GM18861 (cell line): ENCODE results near the gene MTFR1L.
A peak's percentile ranks its signal among the peaks of the same experiment; 100 is the strongest.

ENCODE experiments used
- ATAC-seq: cut with Tn5 transposase; IDR thresholded peaks from one replicate; pipeline ENCODE4 v1.9.1; 2021; ENCODE audit not compliant: unreplicated experiment

The MTFR1L gene

DNA sequence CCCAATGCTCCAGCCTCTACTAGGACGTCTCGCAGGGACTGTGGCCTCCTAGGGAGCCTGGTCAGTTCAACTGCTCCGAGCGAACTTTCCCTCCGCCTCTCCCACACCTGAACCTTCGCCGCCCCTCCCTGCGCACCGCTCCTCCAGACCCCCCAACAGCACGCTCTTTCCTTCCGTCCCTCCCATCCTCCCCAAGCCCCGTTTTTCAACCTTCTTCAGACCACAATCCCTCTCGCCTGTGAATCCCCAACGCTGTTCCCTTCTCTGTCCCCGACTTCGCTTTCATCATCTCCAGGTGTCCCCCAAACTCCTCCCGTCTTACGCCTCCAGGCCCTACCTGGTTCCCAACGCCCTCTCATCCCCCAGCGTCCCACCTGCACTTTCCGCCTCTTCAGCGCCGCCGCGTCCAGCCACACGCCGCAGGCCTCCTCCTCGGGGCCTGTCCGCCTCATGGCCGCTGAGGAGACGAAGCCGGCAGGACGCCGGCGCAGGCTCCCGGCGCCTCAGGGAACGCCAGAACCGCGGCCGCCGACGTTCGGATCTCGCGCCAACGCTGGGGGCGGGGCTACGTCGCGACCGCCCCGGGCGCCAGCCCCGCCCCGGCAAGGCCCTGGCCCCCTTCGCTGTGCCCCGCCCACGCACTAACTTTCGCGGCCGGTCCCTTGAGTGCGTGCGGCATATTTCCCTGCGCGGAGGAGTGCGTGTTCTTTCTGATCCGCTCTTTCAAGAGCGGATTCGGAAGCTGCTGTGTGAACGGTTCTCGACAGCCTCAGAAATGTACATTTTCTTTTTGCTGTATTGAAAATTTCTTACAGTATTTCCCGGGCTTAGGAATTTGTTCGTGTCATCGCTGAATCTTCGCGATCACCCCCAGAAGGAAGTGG, 39.4 kb downstream of the MTFR1L start, which contains the start of gene AUNIP:
AUNIP (minus strand) TSS at position 552 of the 884 bp plus-strand sequence; CDS start at position 452, 100 bp downstream.
- peak; percentile 75 for ATAC-seq

DNA sequence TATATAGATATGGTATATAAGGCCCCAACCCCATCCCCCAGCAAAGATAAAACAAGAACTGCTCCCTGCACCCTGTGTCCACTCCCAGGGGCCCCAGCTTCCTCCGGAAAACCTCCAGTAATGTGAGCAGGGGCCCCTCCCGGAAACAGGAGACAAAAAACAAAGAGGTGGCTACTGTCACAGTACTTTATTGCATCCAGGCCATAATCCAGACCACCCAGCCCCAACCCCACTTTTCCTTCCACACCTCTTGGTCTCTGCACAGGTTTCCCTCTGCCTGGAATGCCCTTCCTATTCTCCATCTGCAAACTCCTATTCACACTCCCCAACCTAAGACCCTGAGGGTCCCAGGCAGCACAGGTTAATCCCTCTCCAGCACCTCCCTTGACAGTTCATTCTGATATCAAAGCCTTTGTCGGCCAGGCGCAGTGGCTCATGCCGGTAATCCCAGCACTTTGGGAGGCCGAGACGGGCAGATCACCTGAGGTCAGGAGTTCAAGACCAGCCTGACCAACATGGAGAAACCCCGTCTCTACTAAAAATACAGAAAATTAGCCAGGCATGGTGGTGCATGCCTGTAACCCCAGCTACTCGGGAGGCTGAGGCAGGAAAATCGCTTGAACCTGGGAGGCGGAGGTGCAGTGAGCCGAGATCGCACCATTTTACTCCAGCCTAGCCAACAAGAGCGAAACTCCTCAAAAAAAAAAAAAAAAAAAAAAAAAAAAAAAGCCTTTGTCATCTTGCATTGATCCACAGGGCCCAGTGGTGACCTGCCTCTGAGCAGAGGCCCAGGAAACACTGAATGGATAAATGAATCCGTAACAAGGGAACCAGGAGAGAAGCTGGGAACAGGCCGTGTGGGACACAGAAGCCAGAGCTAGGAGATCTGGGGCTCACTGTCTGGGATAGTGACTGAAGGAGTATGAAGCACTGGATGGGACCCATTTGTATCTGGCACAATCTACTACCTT, 41.8 kb downstream of the MTFR1L start:
- ATAC-seq = no peak

DNA sequence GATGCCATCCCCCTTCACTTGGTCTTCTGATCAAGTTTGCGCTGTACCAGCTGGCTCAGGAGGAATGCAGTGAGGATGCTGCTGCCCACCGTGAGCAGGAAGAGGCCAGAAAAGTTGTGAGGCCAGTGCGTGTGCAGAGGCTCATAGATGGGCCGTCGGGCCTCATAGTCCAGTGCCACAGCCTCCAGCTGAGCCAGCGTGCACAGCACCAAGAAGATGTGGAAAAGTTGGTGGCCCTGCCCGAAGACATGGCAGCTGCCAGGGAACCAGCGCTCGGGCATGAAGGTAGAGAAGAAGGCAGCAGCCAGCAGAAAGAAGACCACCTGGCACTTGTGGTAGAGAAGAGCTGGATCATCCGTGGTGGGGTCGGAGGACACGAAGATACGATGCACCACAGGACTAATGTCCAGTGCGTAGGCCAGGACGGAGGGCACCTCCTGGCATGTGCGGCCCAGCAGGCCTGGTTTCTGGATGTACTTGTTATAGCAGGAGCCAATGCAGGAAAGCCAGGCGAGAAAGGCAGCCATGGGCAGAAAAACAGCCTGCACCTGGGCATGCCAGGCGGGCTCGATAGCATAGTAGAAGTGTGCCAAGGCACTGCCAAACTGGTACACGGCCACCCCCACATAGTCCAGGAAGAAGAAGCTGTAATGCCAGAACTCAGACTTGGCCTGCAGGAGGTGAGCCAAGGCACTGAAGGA, 43.2 kb downstream of the MTFR1L start:
- ATAC-seq = no peak

DNA sequence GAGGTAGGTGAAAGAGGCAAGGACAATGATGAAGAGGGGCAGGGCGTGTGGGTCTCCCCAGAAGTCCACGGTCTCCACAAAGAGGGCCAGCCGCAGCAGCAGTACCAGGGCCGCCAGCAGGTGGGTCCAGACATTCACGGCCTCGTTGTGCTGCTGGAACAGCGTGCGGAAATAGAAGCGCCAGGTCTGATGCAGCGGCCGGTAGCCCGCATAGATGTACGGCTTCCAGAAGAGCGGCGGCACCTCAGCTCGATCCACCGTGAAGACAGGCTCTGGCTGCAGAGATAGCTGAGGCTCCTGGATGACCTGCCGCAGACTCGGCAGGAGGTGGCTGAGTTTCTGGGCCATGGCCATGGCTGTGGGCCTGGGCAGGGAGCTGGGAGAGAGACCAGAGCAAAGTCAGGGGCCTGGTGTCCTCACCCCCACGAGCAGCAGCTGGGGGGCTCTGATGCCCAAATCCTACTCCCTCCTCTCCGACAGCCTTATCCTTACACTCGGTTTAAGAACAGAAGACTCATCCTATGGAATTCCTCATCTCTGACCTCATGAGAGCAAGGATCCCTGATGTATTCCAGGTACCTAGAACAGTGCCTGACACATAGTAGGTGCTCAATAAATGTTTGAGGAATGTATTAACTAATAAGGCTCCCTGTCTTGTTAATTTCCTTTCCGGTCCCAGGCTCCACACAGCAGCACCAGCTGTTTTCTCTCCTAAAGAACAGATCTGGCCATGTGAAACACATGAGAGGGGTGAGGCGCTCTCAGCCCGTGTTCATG, 43.9 kb downstream of the MTFR1L start:
- ATAC-seq = no peak

DNA sequence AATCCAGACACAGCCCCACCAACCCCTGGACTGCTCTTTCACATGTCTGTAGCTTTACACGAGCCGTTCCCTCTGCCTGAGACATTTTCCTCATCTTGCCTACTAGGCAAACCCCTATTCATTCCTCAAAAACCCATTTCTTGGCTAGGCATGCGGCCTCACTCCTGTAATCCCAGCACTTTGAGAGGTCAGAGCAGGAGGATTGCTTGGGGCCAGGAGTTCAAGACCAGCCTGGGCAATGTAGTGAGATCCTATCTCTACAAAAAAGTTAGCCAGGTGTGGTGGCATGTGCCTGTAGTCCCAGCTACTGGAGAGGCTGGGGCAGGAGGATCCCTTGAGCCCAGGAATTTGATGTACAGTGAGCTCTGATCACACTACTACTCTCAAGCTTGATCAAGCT, 44.7 kb downstream of the MTFR1L start:
- no peak for ATAC-seq

DNA sequence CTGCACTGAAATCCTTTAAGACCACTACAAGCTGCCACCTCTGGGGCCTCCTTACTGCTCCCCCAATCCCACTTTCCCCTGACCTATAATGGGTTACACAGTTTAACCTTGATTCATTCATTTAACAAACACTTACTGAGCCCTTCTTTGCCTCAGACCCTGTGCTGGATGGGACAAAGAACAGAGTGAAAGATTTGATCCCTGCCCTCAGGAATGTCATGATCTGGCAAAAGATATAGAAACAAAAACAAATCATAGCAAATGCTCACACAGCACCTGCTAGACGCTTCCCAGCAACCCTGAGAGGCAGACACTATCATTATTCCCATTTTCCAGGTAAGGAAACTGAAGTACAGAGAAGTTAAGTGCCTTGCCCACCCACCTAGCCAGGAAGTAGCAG, 46.5 kb downstream of the MTFR1L start:
- no peak for ATAC-seq

DNA sequence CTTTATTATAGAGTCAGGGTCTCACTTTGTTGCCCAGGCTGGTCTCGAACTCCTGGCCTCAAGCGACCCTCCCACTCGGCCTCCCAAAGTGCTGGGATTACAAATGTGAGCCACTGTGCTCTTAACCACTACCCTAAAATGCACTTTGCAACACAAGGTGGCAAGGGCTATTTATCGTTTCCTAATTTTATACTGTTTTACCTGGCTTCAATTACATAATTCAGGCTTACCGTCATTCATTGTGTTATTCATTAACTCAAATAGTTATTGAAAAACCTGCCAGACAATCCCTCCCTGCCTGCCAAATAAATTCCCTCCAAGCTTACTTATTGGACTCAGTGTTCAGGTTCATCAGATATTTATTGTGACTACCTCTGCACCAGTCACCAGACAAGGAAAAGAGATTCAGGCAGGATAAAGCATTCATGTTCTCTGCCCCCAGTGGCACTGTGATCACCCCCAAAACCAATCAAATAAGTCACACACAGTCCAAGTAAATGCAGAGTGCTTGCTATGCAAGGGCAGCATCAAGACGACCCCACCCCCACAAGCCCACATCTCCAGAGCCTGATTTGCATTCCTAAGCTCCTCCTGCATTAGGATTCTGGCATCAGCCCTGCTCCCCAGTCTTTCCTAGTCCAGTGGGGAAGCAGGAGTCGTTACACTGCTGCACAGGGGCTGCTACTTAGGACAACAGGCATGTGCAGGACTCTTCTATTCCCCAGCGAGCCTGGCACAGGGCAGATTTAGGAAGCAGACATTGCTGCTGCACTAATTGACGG, 47.6 kb downstream of the MTFR1L start:
- ATAC-seq = no peak

DNA sequence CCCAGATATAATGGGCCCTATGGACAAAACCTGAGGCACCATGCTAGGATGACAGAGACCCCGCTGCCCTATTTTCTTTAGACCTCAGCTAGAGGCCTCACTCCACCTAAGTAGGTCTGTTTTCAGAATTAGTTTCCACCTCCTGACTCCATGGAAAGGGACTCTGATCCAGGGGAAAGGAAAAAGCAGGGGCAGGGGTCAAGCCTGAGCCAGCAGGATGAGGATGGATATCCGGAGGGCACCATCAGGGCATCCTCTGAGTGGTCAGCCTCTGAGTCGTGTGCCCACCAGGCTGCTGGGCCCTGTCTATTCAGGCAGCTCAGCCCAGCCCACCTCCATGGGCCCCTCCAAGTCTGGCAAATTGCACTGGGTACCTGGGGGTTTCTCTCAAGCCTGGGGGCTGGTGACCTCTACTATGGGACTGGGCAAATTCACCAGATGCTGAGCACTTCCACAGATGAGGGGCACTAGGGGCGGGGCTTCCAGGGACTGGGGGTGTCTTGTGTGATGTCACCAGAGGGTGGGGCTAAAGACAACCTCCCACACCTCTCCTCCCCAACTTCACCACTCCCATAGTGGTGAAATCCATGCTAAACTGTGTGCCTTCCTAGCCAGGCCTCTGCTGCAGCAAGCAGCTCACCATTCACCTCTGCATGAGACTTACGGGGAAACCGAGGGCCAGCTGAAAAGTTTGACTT, 50.3 kb downstream of the MTFR1L start:
- ATAC-seq = no peak

DNA sequence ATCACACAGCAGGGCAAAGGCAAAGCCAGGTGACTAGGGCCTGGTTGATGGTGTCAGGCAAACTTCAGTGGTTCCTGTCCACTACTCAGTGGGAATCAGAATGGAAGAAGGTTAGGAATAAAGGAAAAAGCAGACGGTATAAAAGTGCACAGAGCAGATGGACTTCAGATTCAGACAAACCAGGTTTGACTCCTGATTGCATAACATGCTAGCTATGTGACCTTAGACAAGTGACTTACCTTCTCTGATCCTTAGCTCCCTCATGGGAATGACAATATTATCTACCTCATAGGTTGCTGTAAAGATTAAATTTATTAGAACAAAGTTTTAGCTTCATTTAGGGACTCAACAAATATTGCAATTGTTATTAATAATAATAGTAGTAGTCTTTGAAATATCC, 50.9 kb downstream of the MTFR1L start:
- ATAC-seq = no peak

DNA sequence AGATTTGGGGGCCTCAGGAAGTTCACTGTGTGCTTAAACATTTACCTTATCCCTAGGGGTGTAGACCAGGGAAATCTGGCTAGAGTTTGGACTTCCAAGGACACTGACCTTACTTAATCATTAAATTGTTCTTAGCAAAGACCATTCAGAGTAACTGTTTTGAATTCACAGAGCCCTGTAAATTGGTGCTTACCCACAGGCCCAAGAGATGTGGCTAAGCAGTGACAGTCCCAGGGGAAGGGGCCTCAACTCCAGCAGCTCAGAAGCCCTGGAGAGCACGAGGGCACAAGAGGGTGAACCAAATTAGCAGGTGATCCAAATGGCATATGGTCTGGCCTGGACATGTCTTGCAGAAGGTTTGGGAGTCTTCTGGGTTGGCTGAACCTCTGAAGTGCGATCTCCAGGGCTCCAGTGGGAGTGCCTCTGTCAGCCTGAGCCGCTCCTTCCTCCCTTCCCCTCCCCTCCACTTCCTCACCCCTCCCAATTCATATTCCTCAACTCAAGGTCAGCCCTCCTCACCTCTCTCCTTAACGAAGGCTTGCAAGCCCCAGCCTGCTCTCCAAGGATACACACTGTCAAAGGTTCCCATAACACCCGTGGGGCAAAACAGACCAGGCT, 51.4 kb downstream of the MTFR1L start:
- ATAC-seq = no peak

DNA sequence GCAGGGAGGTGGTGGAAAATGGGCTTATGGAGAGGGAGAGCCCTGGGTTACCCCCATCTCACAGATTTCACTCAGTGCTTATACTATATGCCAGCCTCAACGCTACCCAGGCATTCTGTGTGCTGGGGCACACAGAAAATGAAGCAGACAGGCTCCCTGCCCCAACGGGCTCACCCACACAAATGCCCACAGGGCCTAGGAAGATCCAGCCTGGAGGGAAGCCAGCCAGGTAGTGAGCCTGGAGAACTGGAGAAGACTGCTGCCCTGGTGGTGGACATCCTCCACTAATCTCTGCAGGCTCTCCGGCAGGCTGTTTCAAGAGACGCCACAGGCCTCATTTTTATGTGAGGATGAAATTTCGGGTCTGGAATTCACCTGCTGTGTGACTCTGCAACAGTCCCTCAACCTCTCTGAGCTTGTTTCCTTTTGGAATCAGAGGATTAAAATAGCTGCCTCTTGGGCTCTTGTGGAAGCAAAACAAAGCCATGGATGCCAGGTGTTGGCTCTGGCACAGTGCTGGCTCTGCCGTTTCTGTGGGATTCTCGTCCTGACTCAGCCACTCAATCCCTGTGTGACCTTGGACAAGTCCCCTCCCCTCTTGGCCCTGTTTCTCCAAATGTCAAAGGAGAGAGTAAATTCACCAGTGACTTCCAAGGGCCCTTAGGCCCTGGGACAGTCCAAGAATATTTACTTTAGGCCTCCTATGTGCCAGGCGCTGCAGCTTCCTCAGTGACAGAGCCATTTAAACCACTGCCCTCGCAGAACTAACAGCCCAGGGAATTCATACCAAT, 52.1 kb downstream of the MTFR1L start:
- no peak for ATAC-seq

DNA sequence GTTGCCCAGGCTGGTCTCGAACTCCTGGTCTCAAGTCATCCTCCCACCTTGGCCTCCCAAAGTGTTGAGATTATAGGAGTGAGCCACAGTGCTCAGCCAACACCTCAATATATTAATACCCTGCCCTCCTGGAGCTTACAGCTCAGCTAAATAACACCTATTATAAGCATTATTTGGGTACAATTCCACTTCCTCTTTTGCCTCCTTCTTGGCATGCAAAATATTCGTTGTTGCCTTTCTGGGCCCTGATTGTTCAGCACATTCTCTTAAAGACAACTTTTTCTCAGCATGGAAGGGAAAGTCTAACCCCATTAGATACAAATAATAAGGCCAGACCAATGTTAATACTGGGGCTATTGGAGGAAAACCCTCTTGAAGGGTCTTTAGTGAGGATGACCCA, 53.0 kb downstream of the MTFR1L start:
- ATAC-seq = no peak

DNA sequence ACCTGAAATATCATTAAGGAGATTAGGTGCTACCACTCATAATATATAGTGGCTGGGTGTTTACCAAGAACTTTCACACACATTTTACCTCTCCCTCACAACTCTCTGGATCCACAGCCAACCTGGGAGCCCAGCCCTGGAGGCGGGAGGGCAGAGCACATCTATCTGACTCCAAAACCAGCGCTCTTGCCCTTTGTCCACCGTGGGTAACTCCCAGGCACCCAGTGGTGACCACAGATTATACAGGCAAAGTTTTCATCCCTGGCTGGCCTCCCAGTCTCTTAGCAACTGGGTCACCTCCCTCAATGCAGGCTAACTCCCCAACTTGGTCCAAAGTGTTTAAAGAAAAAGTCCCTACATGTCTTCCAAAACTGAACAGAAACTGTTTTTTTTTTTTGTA, 53.4 kb downstream of the MTFR1L start:
- no peak for ATAC-seq

DNA sequence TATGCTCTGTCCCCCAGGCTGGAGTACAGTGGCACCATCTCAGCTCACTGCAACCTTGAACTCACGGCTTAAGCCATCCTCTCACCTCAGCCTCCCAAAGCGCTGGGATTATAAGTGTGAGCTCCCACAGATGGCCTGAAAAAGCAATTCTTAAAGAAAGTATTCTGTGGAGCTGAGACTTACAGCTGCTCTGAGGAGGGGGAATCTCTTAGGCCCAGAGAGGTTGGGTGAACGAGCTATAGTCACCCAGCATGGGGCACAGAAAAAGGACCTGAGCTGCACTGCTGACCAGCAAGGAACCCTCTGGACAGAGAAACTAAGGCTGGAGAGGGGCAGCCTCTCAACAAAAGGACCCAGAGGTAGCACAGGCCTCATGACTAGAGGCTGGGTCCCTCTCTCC, 54.5 kb downstream of the MTFR1L start:
- ATAC-seq = no peak

DNA sequence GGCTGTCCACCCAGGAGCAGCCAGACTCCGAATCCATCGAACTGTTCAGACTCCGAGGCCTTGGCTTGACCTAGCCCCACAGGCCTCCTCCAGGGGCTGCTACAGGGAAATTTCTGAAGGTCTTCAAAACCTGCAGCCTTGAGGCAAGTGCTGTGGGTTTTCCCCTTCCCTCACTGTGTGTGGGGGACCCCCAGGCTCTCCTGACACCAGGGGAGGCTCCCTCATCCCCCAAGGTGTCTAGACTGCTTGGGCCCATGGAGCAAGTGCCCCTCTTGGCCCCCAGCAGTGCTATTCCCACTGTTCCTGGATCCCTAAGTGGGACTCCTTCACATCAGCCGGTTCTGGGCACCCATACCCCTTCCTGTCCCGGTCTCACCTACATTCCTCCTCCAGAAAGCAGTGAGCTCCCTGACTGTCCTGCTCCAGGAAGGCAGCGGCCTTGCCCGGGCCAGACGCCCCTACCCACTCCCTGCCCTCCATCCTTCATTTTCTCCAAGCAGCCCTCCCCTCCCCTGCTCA, 54.9 kb downstream of the MTFR1L start:
- ATAC-seq = no peak

DNA sequence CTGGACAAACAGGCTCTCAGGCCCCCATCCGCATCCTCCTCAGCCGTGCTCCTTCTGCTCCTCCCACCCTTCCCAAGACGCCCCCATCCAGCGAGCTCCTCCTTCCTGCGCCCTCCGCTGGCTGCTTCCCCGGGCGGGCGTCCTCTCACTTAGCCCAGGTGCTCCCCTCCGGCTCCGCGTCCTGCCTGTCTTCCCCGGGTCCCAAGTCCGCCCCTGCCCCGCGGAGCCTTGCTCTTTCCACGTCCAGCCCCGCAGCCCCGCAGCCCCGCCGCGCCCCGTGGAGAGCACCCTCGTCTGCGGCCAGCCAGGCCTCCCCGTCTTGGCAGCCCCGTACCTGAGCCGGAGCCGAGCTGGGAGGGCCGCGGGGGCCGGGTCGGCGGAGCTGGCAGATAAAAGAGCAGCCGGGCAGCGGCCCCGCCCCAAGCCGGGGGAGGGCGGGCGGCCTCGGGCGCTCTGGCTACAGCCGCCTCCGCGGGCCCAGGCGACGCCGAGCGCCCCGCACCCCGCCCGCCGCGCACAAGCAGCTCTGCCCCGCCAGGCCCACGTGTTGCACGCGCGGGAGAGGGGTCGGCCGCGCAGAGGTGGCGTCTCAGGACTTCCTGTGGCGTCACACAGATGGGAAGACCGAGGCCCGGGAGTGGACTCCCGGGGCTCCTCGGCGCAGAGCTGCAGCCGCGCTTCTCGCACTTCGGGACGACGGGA, 55.6 kb downstream of the MTFR1L start, which contains the start of gene PAQR7:
PAQR7 (minus strand) TSS at position 555 of the 702 bp plus-strand sequence. CDS start 11,869 bp downstream, outside the sequence.
- ATAC-seq = no peak
